Activated T-cell treated with anti-CD3 and anti-CD28 coated beads, Interleukin-2, amount 50 U/mL, for 4 hours (primary cell): Measurements from ENCODE around the gene KYNU. TPM values are rescaled to one million over a fixed set of nuclear protein-coding genes. Genes with fewer than 3 reads are reported as not detected.
"Not testable (repeated sequence)": the region's sequence is repeated elsewhere in the genome, so short reads cannot be mapped to it uniquely, and the experiment has no call there.

ENCODE experiments used
- ATAC-seq, 2 donors: fragments of 200-7000 bp; cut with Tn5 transposase; one replicate each; pipeline ENCODE4 v1.10.0; 2021
- DNase-seq: peaks from one replicate; pipeline ENCODE4 v3.0.0-alpha.2; 2020
- H3K27me3 Mint-ChIP-seq: one replicate; pipeline ENCODE4 v1.8.0; 2021; ENCODE audit warnings: low read depth, mixed read lengths
- H3K36me3 Mint-ChIP-seq: one replicate; pipeline ENCODE4 v1.8.0; 2022; ENCODE audit warnings: mixed read lengths; ENCODE audit not compliant: insufficient read depth
- H3K4me1 Mint-ChIP-seq: one replicate; pipeline ENCODE4 v1.8.0; 2021; ENCODE audit warnings: low read depth, mixed read lengths
- H3K4me3 Mint-ChIP-seq: one replicate; pipeline ENCODE4 v1.8.0; 2021; ENCODE audit warnings: mild to moderate bottlenecking, moderate library complexity, mixed read lengths
- H3K9me3 Mint-ChIP-seq: one replicate; pipeline ENCODE4 v1.8.0; 2021; ENCODE audit warnings: mixed read lengths
- total RNA-seq, 3 donors: library from RNA; stranded (reverse); gene quantifications; one replicate each; pipeline ENCODE4 v1.2.1, GENCODE V29; 2021

Gene KYNU
- total RNA-seq, 3 donors from 2014 or later: 0.83 to 1.5 (median 1.1) TPM

DNA sequence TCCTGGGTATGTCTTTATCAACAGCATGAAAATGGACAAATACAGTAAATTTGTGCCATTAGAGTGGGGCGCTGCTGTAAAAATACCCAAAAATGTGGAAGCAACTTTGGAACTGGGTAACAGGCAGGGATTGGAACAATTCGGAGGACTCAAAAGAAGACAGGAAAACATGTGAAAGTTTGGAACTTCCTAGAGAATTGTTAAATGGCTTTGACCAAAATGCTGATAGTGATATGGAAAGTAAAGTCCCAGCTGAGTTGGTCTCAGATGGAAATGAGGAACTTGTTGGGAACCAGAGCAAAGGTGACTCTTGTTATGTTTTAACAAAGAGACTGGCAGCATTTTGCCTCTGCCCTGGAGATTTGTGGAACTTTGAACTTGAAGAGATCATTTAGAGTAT is 197.4 kb downstream of the KYNU start:
- H3K4me3 Mint-ChIP-seq, H3K9me3 Mint-ChIP-seq, ATAC-seq, H3K4me1 Mint-ChIP-seq, DNase-seq, H3K27me3 Mint-ChIP-seq, H3K36me3 Mint-ChIP-seq: not testable (repeated sequence)

GRCh38 chr2:143075711-143076110 is 198.2 kb downstream of the KYNU start:
- Mint-ChIP-seq H3K4me3 (no peak overlapping the region), H3K4me1 (no peaks in the 10 kb centered on the region)
- DNase-seq: no peak

DNA sequence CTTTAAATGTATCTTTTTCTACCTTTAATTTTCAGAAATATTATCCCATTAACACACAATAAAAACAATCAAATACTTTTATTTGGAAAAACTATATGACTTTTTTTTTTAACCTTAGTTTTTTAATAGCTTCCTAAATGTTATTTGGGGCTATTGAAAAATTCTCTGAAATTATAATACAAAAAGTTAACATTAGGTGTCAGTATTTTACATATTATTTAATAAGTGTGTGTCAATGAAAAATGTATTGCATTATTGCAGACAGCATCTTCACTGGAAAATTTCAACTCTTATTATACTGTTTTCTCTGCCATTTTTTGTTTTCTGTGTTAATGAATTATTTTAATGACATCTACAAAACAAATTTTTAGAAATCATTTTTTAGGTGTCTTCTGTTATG is 200.6 kb downstream of the KYNU start:
- H3K9me3 Mint-ChIP-seq: no peaks in the 10 kb centered on the region
- DNase-seq: no peak
- no peak overlapping the region for H3K4me3 Mint-ChIP-seq
- no peaks in the 10 kb centered on the region for H3K36me3 Mint-ChIP-seq
- ATAC-seq: no peak
- no peaks in the 10 kb centered on the region for H3K27me3 Mint-ChIP-seq
- H3K4me1 Mint-ChIP-seq: no peaks in the 10 kb centered on the region

More at GRCh38 chr2:143075711-143076110, 198.2 kb downstream of the KYNU start:
- no peaks in the 10 kb centered on the region for H3K27me3 Mint-ChIP-seq
- no peaks in the 10 kb centered on the region for H3K36me3 Mint-ChIP-seq
- H3K9me3 Mint-ChIP-seq: no peaks in the 10 kb centered on the region
- no peak for ATAC-seq

- Mint-ChIP-seq H3K36me3 (no peaks in the 10 kb centered on the region), H3K27me3 (no peaks in the 10 kb centered on the region), H3K9me3 (no peaks in the 10 kb centered on the region), H3K4me3 (no peak overlapping the region), H3K4me1 (peaks cover 22% of the 10 kb centered on the region)
- no peak for ATAC-seq
- DNase-seq: no peak
Measured at GRCh38 chr2:143081616-143082015, 204.2 kb downstream of the KYNU start.

DNA sequence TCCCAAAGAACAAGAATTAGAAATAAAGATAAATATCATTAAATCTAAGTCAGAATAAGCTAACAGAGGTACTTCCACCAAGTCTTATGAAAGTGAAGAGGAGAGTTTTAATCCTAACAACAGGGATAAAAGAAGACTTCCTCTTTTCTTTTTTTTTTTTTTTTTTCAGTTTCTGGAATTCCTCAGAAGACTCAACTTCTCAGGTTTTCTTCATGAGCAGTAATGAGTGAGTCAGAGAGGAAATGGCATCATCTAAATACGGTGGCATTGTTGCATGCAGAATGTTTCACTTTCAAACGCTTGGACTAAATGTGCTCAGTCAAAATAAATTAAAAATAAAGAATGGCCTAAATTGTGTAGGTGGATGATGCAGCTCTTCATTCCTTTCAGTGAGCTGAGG is 206.2 kb downstream of the KYNU start:
- Mint-ChIP-seq H3K4me3 (no peak overlapping the region), H3K9me3 (no peaks in the 10 kb centered on the region)

GRCh38 chr2:143084462-143084861 is 207.0 kb downstream of the KYNU start:
- no peaks in the 10 kb centered on the region for H3K9me3 Mint-ChIP-seq
- no peaks in the 10 kb centered on the region for H3K27me3 Mint-ChIP-seq
- ATAC-seq (no peak), DNase-seq (no peak)
- H3K4me3 Mint-ChIP-seq: no peak overlapping the region
- H3K36me3 Mint-ChIP-seq: no peaks in the 10 kb centered on the region
- peaks cover 22% of the 10 kb centered on the region for H3K4me1 Mint-ChIP-seq

More for the DNA sequence above, 206.2 kb downstream of the KYNU start:
- peak; percentile 78 to 85 for ATAC-seq
- Mint-ChIP-seq H3K36me3 (no peaks in the 10 kb centered on the region), H3K27me3 (no peaks in the 10 kb centered on the region), H3K4me1 (peaks cover 22% of the 10 kb centered on the region)
- DNase-seq: no peak

- DNase-seq (no peak), ATAC-seq (peak; percentile 47 to 55)
- H3K9me3 Mint-ChIP-seq: no peaks in the 10 kb centered on the region
- H3K4me1 Mint-ChIP-seq: peaks cover 22% of the 10 kb centered on the region
- H3K27me3 Mint-ChIP-seq: no peaks in the 10 kb centered on the region
- H3K36me3 Mint-ChIP-seq: no peaks in the 10 kb centered on the region
- no peak overlapping the region for H3K4me3 Mint-ChIP-seq
Measured at GRCh38 chr2:143085125-143085784, 207.8 kb downstream of the KYNU start.

DNA sequence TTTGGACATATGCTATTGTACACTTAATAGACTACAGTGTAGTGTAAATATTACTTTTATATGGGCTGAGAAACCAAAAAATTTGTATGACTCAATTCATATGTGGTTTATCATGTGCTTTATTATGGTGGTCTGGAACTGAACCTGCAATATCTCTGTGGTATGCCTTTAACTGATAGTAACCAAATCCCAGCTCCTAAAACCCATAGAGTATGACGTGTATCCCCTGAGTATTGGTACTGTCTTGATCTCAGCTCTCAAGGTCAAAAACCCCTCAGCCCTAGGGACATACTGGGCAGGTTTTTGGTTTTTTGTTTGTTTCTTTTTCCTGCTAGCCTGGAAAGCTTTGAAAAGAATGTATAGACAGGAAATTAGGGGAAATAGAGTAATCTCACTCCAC is 209.6 kb downstream of the KYNU start:
- DNase-seq (no peak), ATAC-seq (no peak)
- H3K4me3 Mint-ChIP-seq: no peak overlapping the region
- no peaks in the 10 kb centered on the region for H3K9me3 Mint-ChIP-seq
- peaks cover 22% of the 10 kb centered on the region for H3K4me1 Mint-ChIP-seq
- H3K27me3 Mint-ChIP-seq: no peaks in the 10 kb centered on the region
- H3K36me3 Mint-ChIP-seq: no peaks in the 10 kb centered on the region

- peaks cover 20% of the 10 kb centered on the region for H3K4me1 Mint-ChIP-seq
- DNase-seq (no peak), ATAC-seq (no peak)
- H3K27me3 Mint-ChIP-seq: no peaks in the 10 kb centered on the region
- H3K9me3 Mint-ChIP-seq: no peaks in the 10 kb centered on the region
- H3K36me3 Mint-ChIP-seq: no peaks in the 10 kb centered on the region
- no peak overlapping the region for H3K4me3 Mint-ChIP-seq
Measured at GRCh38 chr2:143088388-143088787, 210.9 kb downstream of the KYNU start.

DNA sequence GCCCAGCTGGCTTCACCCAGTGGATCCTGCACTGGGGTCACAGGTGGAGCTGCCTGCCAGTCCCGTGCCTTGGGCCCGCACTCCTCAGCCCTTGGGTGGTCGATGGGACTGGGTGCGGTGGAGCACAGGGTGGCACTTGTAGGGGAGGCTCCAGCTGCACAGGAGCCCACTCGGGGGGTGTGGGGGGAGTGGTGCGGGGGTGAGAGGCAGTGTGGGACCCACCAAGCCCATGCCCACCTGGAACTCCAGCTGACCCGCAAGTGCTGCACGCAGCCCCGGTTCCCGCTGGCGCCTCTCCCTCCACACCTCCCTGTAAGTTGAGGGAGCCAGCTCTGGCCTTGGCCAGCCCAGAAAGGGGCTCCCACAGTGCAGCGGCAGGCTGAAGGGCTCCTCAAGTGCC is 212.1 kb downstream of the KYNU start:
- not testable (repeated sequence) for H3K36me3 Mint-ChIP-seq, ATAC-seq, DNase-seq, H3K4me3 Mint-ChIP-seq, H3K27me3 Mint-ChIP-seq, H3K9me3 Mint-ChIP-seq
- peaks cover 10% of the 10 kb centered on the region for H3K4me1 Mint-ChIP-seq
